IPS-18c (cell line): Measurements from ENCODE around the gene LRRC46.

Source experiments
- H3K4me3 ChIP-seq: 2 replicates; pipeline ENCODE4 v1.7.0; 2013; ENCODE audit warnings: low read depth, mild to moderate bottlenecking, low read length, moderate library complexity; ENCODE audit not compliant: insufficient read depth
- H3K9me3 ChIP-seq: one replicate; pipeline ENCODE4 v1.6.1; 2013; ENCODE audit warnings: mild to moderate bottlenecking, low read length, moderate library complexity; ENCODE audit not compliant: control insufficient read depth, insufficient read depth

LRRC46 gene

DNA sequence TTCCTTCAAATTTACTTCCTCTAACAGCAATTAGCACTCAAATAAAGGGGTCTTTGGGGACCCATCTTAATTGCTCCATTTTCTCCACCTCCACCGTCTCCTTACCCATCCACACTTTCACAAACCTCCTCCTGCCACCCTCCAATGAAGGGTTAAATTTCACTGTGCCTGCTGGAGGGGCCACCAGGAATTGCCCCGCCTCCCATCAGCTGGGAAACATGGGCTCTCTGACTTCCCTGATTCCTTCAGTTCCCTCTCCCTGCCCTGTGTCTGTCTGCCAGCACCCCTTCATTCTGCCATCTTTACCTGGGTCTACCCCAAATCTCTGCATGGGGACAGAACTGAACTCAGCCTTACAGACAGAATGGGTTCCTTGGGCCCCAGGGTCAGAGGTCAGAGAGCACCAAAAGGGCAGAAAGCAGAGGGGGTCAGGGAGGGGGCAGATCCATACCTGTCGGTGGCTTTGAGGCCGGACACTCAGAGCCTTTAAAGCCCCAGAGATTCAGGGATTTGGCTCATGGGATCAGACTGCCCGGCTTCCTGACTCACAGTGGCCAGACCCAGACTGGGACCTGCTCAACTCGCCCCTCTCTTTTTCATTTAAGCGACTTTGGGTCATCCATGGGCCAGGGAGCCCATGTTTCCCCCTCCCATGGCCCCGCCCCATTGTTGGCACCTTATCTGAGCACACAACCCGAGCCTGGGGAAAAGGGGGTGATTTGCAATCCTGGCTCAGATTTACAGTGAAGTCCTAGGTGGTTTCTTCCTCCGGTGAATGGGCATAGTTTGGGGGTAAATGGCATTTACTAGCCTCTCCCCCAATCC, 46.9 kb downstream of the LRRC46 start:
- Histone ChIP-seq H3K4me3 (no peak overlapping the region), H3K9me3 (peaks cover 5% of the 10 kb centered on the region)

DNA sequence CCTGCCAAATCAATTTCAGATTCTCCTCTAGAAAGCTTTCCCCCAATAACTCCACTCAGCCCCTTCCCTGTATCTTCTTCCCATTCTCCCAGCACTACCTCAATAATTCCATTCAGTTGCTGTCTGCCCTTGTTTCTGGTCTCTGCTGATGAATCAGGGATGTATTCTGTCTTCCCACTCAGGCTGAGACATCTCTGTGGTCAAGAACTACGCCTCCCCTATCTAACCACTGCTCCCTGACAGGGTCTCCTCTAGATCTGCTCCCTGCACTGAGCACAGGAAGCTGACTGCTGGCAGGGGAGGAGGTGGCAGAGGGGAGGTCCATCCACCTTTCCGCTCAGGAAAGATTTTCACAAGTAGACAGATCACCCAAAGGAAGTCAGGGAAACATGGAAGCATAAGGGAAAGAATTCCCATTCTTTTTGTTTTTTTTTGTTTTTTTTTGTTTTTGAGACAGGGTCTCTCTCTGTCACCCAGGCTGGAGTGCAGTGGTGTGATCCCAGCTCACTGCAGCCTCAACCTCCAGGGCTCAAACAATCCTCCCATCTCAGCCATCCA, 47.6 kb downstream of the LRRC46 start:
- Histone ChIP-seq H3K9me3 (peaks cover 5% of the 10 kb centered on the region), H3K4me3 (no peak overlapping the region)

DNA sequence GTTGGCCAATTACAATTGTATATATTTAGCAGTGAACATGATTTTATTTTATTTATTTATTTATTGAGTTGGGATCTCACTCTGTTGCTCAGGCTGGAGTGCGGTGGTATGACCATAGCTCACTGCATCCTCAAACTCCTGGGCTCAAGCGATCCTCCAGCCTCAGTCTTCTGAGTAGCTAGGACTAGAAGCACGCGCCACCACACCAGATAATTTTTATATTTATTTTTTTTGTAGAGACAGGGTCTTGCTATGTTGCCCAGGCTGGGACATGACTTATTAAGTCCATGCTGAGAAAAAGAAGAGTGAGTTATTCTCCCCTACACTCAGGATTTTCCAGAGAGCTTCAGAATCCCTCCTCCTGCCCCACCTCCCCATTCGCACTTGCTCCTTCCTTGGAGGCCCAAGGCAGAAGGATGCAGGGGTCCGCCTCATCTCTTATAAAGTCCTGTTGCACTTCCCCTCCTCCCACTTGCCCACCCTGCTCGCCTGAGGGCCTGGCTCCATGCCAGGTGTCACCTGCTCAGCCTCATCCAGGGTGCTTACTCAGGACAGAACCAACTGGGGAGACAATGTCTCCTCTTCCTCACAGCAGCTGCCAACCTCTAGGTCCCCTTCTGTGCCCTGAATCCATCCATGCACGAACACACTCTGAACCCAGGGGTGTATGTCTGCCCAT, 48.4 kb downstream of the LRRC46 start:
- Histone ChIP-seq H3K9me3 (peaks cover 2% of the 10 kb centered on the region), H3K4me3 (no peak overlapping the region)

- peaks cover 2% of the 10 kb centered on the region for H3K9me3 ChIP-seq
- no peak overlapping the region for H3K4me3 ChIP-seq
Observed at GRCh38 chr17:47882247-47882646, 50.8 kb downstream of the LRRC46 start.

DNA sequence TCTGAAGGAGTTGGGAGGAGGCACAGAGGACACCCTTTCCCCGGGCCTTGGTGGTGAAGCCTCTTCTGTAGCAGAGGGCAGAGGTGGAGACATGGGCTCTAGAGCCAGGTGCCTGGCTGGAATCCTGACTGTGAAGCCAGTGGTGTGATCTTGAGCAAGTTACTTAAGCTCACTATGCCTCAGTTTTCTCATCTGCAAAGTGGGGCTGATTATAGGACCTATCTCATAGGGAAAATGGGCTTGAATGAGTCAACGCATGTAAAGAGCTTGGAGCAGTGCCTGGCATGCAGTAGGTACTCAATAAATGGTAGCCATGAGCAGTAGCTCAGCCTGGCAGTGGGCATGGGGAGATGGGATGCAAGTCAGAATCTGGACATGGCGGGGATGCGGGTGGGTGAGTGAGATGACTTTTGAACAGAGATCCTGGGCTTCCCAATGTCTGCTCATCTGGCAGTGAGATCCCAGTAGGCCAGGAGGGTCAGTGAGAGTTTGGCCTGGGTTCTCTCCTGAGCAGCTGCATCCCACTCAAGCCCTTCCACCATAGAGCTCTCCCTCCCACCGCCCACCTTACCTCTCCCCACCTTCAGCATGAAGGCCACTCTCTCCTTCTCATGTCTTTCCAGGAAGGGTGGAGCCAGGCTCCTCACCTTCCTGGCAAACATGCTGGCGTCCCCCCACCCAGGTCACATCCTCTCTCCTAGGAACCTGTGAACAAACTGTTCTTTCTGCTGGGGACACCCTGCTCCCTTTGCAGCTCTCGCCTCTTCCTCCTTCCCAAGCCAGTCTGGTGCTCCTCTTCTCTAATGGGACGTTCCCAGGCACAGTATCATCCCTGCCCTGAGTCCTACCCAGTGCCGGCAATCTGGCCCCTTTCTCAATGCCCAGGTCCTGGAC, 51.5 kb downstream of the LRRC46 start:
- H3K9me3 ChIP-seq = peaks cover 1% of the 10 kb centered on the region
- no peak overlapping the region for H3K4me3 ChIP-seq

DNA sequence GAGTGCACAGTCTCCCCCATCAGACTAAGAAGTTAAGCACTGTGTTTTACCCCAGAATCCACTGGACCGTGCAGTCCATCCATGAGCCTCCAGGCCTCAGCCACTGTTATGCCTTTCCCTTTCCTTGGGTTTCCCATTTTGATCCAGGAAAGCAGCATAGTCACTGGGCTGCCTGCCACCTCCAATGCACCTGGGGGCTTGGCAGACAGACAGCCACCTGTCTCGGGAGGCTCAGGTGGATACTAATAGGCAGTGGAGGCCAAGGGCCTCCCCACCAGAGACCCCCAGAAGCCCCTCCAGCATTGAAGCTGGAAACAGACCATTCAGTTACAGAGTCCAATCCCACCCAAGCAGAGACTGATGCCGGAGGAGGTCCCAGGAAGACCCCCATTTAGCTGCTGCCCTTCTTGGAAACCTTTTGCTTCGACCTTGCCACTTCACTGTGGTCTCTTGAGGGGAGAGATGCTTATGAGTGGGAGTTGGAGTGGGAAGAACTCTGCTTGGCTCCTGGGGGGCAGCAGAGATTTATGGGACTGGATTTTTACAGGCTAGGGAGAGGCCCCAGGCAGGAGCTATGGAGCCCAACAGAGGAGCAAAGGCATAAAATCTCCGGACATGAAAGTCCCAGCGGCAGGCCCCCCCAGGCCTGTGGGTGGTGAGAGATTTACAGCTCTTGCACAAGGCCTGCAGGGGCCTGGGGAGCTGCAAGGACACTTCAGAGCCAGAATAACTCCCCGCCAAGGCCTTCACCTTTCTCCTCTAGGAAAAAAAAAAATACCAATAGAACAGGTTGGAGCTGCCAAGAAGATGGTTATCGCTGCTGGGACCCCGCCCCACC, 52.3 kb downstream of the LRRC46 start:
- H3K4me3 ChIP-seq = no peak overlapping the region

DNA sequence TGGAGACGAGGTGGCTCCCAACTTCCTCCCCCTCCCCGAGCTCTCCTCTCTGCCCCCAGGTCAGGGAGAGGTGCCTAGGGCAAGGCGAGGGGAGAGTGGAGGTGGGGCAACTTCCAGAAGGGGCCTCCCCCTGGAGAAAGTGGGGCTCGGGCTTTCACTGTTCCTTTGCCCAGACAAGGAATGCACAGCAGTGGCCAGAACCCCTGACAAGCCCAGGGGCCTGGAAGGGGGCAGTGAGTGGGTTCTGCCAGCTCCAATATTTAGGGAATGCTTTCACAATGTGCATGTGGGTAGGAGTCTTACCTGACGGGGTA, 52.9 kb downstream of the LRRC46 start:
- no peaks in the 10 kb centered on the region for H3K9me3 ChIP-seq
- H3K4me3 ChIP-seq = no peak overlapping the region

More for the DNA sequence above, 52.3 kb downstream of the LRRC46 start:
- no peaks in the 10 kb centered on the region for H3K9me3 ChIP-seq

- Histone ChIP-seq H3K4me3 (no peak overlapping the region), H3K9me3 (no peaks in the 10 kb centered on the region)
Observed at GRCh38 chr17:47884905-47885730, 53.6 kb downstream of the LRRC46 start.
